Measurements from ENCODE around the gene CDK15.

The CDK15 gene

GRCh38 chr2:201879996-201880395 lies 73.7 kb downstream of the CDK15 start:
- DNase-seq = no peak

- no peak for DNase-seq
Observed at GRCh38 chr2:201880579-201880978, 74.2 kb downstream of the CDK15 start.

GRCh38 chr2:201880993-201881611 lies 74.8 kb downstream of the CDK15 start:
- DNase-seq = no peak

GRCh38 chr2:201881741-201882140 lies 75.4 kb downstream of the CDK15 start:
- no peak for DNase-seq

GRCh38 chr2:201882353-201883090 lies 76.2 kb downstream of the CDK15 start:
- no peak for DNase-seq

GRCh38 chr2:201883606-201884369 lies 77.5 kb downstream of the CDK15 start:
- no peak for DNase-seq

- no peak for DNase-seq
Observed at GRCh38 chr2:201886504-201886903, 80.2 kb downstream of the CDK15 start.

- DNase-seq = no peak
Observed at GRCh38 chr2:201887773-201888425, 81.6 kb downstream of the CDK15 start.

GRCh38 chr2:201888426-201888800 lies 82.1 kb downstream of the CDK15 start:
- no peak for DNase-seq

- DNase-seq = no peak
Observed at GRCh38 chr2:201890453-201890852, 84.1 kb downstream of the CDK15 start.

- DNase-seq = no peak
Observed at GRCh38 chr2:201891676-201892075, 85.3 kb downstream of the CDK15 start.

GRCh38 chr2:201892516-201892915 lies 86.2 kb downstream of the CDK15 start:
- no peak for DNase-seq

GRCh38 chr2:201900362-201900761 lies 94.0 kb downstream of the CDK15 start:
- no peak for DNase-seq

GRCh38 chr2:201901786-201902185 lies 95.4 kb downstream of the CDK15 start:
- DNase-seq = no peak

GRCh38 chr2:201904538-201905420 lies 98.4 kb downstream of the CDK15 start:
- DNase-seq = no peak

GRCh38 chr2:201906777-201907562 lies 100.6 kb downstream of the CDK15 start:
- no peak for DNase-seq

- DNase-seq = no peak
Observed at GRCh38 chr2:201907563-201907881, 101.2 kb downstream of the CDK15 start.

GRCh38 chr2:201908901-201909300 lies 102.6 kb downstream of the CDK15 start:
- DNase-seq = no peak

GRCh38 chr2:201909348-201909747 lies 103.0 kb downstream of the CDK15 start:
- DNase-seq = no peak

GRCh38 chr2:201909961-201910361 lies 103.6 kb downstream of the CDK15 start:
- DNase-seq = peak; percentile 3

GRCh38 chr2:201911372-201911771 lies 105.0 kb downstream of the CDK15 start:
- DNase-seq = no peak

- DNase-seq = no peak
Observed at GRCh38 chr2:201913201-201913600, 106.9 kb downstream of the CDK15 start.
